BE2C (cell line): ENCODE results near the gene CELA1.

ENCODE experiments used
- DNase-seq: peaks from one replicate; pipeline ENCODE4 v3.0.0-alpha.2; 2020
- H3K27me3 ChIP-seq: fragments of 250-450 bp; sonication (Bioruptor Pico); 2 replicates; pipeline ENCODE4 v1.5.1; 2020; ENCODE audit warnings: mild to moderate bottlenecking
- H3K36me3 ChIP-seq: fragments of 250-450 bp; sonication (Bioruptor Pico); 2 replicates; pipeline ENCODE4 v1.5.1; 2020; ENCODE audit warnings: mild to moderate bottlenecking
- H3K4me1 ChIP-seq: fragments of 250-450 bp; sonication (Bioruptor Pico); 2 replicates; pipeline ENCODE4 v1.5.1; 2020
- H3K4me3 ChIP-seq: 2 replicates; pipeline ENCODE4 v1.5.1; 2011; ENCODE audit warnings: low read depth, low read length
- H3K9me3 ChIP-seq: fragments of 250-450 bp; sonication (Bioruptor Pico); 2 replicates; pipeline ENCODE4 v1.5.1; 2020
- CTCF ChIP-seq: IDR thresholded peaks from 2 replicates; pipeline ENCODE4 v1.5.1; 2012; ENCODE audit warnings: mild to moderate bottlenecking, low read depth, low read length

CELA1 gene

GRCh38 chr12:51334764-51335163 lies 11.7 kb downstream of the CELA1 start:
- Histone ChIP-seq H3K36me3 (no peaks in the 10 kb centered on the region), H3K9me3 (no peaks in the 10 kb centered on the region), H3K27me3 (no peaks in the 10 kb centered on the region), H3K4me1 (no peaks in the 10 kb centered on the region), H3K4me3 (no peak overlapping the region)
- no peak for DNase-seq
- TF ChIP-seq CTCF, result no peak

GRCh38 chr12:51333536-51333935 lies 12.9 kb downstream of the CELA1 start:
- Histone ChIP-seq H3K9me3 (no peaks in the 10 kb centered on the region), H3K27me3 (no peaks in the 10 kb centered on the region), H3K4me3 (no peak overlapping the region), H3K4me1 (no peaks in the 10 kb centered on the region), H3K36me3 (no peaks in the 10 kb centered on the region)
- TF ChIP-seq CTCF, result no peak
- no peak for DNase-seq

- Histone ChIP-seq H3K36me3 (no peaks in the 10 kb centered on the region), H3K4me1 (no peaks in the 10 kb centered on the region), H3K4me3 (no peak overlapping the region), H3K9me3 (no peaks in the 10 kb centered on the region), H3K27me3 (no peaks in the 10 kb centered on the region)
- DNase-seq, result no peak
- TF ChIP-seq CTCF, result no peak
Measured at GRCh38 chr12:51330186-51330585, 16.3 kb downstream of the CELA1 start.

GRCh38 chr12:51329742-51330141 lies 16.7 kb downstream of the CELA1 start:
- DNase-seq, result no peak
- no peaks in the 10 kb centered on the region for H3K4me1 ChIP-seq

GRCh38 chr12:51328587-51328986 lies 17.9 kb downstream of the CELA1 start:
- Histone ChIP-seq H3K4me1 (no peaks in the 10 kb centered on the region), H3K36me3 (no peaks in the 10 kb centered on the region), H3K4me3 (no peak overlapping the region), H3K9me3 (no peaks in the 10 kb centered on the region; the same call in 1 of the 2 replicates), H3K27me3 (no peaks in the 10 kb centered on the region)
- no peak for TF ChIP-seq CTCF
- DNase-seq, result no peak

More at GRCh38 chr12:51329742-51330141, 16.7 kb downstream of the CELA1 start:
- Histone ChIP-seq H3K9me3 (no peaks in the 10 kb centered on the region), H3K27me3 (no peaks in the 10 kb centered on the region), H3K4me3 (no peak overlapping the region), H3K36me3 (no peaks in the 10 kb centered on the region)
- TF ChIP-seq CTCF, result no peak

GRCh38 chr12:51326698-51327439 lies 19.6 kb downstream of the CELA1 start:
- TF ChIP-seq CTCF, result no peak
- Histone ChIP-seq H3K4me1 (no peaks in the 10 kb centered on the region), H3K27me3 (no peaks in the 10 kb centered on the region), H3K9me3 (no peaks in the 10 kb centered on the region; the same call in 1 of the 2 replicates), H3K36me3 (no peaks in the 10 kb centered on the region), H3K4me3 (no peak overlapping the region)
- no peak for DNase-seq
